Measurements from ENCODE around the gene VTA1. TPM values are rescaled to one million over a fixed set of nuclear protein-coding genes. Genes with fewer than 3 reads are reported as not detected.

VTA1 gene
- polyA plus RNA-seq, 1 donor (not counting 4 experiments of a cell fraction or from before 2014, with no cell fraction given), result 97.4 TPM

- no peaks in the 10 kb centered on the region for H3K27me3 ChIP-seq (ENCODE audit: control insufficient read depth, extremely low read depth, insufficient read depth, low read length)
- no peak overlapping the region for H2AFZ ChIP-seq (ENCODE audit: control insufficient read depth, low read length)
- H3K4me3 ChIP-seq (ENCODE audit: control insufficient read depth in 2 of 3, extremely low read depth in 1 of 3, insufficient read depth in 2 of 3, low read depth in 1 of 3, low read length in 3 of 3), result no peak overlapping the region
- H3K9ac ChIP-seq (ENCODE audit: control insufficient read depth, extremely low read depth, insufficient read depth, low read length), result no peak overlapping the region
- H3K4me1 ChIP-seq (ENCODE audit: control insufficient read depth, extremely low read depth, insufficient read depth, low read length), result no peaks in the 10 kb centered on the region
- H3K27ac ChIP-seq (ENCODE audit: control insufficient read depth, insufficient read depth, low read length), result no peak overlapping the region
- no peaks in the 10 kb centered on the region for H4K20me1 ChIP-seq (ENCODE audit: control insufficient read depth, extremely low read depth, insufficient read depth, low read length)
- dilution Hi-C loops (cut with MboI; ENCODE audit: extremely low pct_ligation_motif_present, low sequenced_read_pairs), result no loop called here
- no peak for FAIRE-seq
- H3K79me2 ChIP-seq (ENCODE audit: control insufficient read depth, insufficient read depth, low read length), result no peaks in the 10 kb centered on the region
- H3K9me1 ChIP-seq (ENCODE audit: control insufficient read depth, extremely low read depth, insufficient read depth, low read length), result no peaks in the 10 kb centered on the region
- no peak overlapping the region for H3K4me2 ChIP-seq (ENCODE audit: control insufficient read depth, extremely low read depth, insufficient read depth, low read depth, low read length)
- no peaks in the 10 kb centered on the region for H3K9me3 ChIP-seq (ENCODE audit: control insufficient read depth, low read depth, low read length)
- H3K36me3 ChIP-seq (ENCODE audit: control insufficient read depth in 2 of 2, extremely low read depth in 1 of 2, insufficient read depth in 2 of 2, low read length in 2 of 2), result peaks cover 0 to 3% of the 10 kb centered on the region in 2 experiments
- TF ChIP-seq, protein P1, sequence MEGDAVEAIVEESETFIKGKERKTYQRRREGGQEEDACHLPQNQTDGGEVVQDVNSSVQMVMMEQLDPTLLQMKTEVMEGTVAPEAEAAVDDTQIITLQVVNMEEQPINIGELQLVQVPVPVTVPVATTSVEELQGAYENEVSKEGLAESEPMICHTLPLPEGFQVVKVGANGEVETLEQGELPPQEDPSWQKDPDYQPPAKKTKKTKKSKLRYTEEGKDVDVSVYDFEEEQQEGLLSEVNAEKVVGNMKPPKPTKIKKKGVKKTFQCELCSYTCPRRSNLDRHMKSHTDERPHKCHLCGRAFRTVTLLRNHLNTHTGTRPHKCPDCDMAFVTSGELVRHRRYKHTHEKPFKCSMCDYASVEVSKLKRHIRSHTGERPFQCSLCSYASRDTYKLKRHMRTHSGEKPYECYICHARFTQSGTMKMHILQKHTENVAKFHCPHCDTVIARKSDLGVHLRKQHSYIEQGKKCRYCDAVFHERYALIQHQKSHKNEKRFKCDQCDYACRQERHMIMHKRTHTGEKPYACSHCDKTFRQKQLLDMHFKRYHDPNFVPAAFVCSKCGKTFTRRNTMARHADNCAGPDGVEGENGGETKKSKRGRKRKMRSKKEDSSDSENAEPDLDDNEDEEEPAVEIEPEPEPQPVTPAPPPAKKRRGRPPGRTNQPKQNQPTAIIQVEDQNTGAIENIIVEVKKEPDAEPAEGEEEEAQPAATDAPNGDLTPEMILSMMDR (optimal IDR thresholded peaks at IDR 0.05 in 1 of 3, IDR thresholded peaks at IDR 0.05 in 1 of 3, conservative IDR thresholded peaks at IDR 0.05 in 1 of 3; ENCODE audit: extremely low read depth in 1 of 3, insufficient read depth in 2 of 3, low read length in 3 of 3), result no peak
- no peak for TF ChIP-seq EZH2 (IDR thresholded peaks at IDR 0.05; ENCODE audit: low read length)
- DNase-seq (ENCODE audit: low read depth, low spot score), result no peak
Measured at GRCh38 chr6:142222022-142222421, 75.0 kb downstream of the VTA1 start.

DNA sequence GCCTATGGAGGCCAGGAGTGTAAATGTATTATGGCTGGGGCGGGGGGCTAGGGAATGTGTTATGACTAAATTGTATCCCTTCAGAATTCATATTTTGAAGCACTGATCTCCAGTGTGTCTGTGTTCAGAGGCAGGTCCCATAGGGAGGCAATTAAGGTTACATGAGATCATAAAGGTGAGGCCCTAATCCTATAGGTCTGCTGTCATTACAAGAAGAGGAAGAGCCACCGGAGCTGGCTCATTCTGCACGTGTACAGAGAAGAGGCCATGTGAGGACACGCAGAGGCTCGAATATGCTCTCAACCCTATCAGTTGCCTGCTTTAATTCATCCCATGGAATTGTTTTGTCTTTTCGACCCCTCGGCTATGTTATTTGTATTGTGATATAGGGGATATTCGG, 76.9 kb downstream of the VTA1 start:
- H3K27me3 ChIP-seq (ENCODE audit: control insufficient read depth, extremely low read depth, insufficient read depth, low read length), result no peaks in the 10 kb centered on the region
- no peak for DNase-seq (ENCODE audit: low read depth, low spot score)
- H3K9me1 ChIP-seq (ENCODE audit: control insufficient read depth, extremely low read depth, insufficient read depth, low read length), result no peaks in the 10 kb centered on the region
- no peaks in the 10 kb centered on the region for H3K4me1 ChIP-seq (ENCODE audit: control insufficient read depth, extremely low read depth, insufficient read depth, low read length)
- H3K27ac ChIP-seq (ENCODE audit: control insufficient read depth, insufficient read depth, low read length), result no peak overlapping the region
- no peak overlapping the region for H2AFZ ChIP-seq (ENCODE audit: control insufficient read depth, low read length)
- H3K79me2 ChIP-seq (ENCODE audit: control insufficient read depth, insufficient read depth, low read length), result no peaks in the 10 kb centered on the region
- no peak overlapping the region for H3K9ac ChIP-seq (ENCODE audit: control insufficient read depth, extremely low read depth, insufficient read depth, low read length)
- no peak overlapping the region for H3K4me3 ChIP-seq (ENCODE audit: control insufficient read depth in 2 of 3, extremely low read depth in 1 of 3, insufficient read depth in 2 of 3, low read depth in 1 of 3, low read length in 3 of 3)
- no peak for FAIRE-seq
- no peak overlapping the region for H3K4me2 ChIP-seq (ENCODE audit: control insufficient read depth, extremely low read depth, insufficient read depth, low read depth, low read length)
- H3K36me3 ChIP-seq (ENCODE audit: control insufficient read depth in 2 of 2, extremely low read depth in 1 of 2, insufficient read depth in 2 of 2, low read length in 2 of 2), result no peaks in the 10 kb centered on the region
- no peak for TF ChIP-seq EZH2 (IDR thresholded peaks at IDR 0.05; ENCODE audit: low read length)
- TF ChIP-seq, protein P1 (optimal IDR thresholded peaks at IDR 0.05 in 1 of 3, IDR thresholded peaks at IDR 0.05 in 1 of 3, conservative IDR thresholded peaks at IDR 0.05 in 1 of 3; ENCODE audit: extremely low read depth in 1 of 3, insufficient read depth in 2 of 3, low read length in 3 of 3), result no peak
- no peaks in the 10 kb centered on the region for H3K9me3 ChIP-seq (ENCODE audit: control insufficient read depth, low read depth, low read length)
- H4K20me1 ChIP-seq (ENCODE audit: control insufficient read depth, extremely low read depth, insufficient read depth, low read length), result no peaks in the 10 kb centered on the region
- dilution Hi-C loops (cut with MboI; ENCODE audit: extremely low pct_ligation_motif_present, low sequenced_read_pairs), result no loop called here
